Activated T-helper 2 cell treated with anti-CD3 and anti-CD28 coated beads, Interferon-gamma antibody, Interleukin-2, Interleukin-4, amounts not matched to agents 10 μg/mL and 5 μg/mL and 100 μg/mL, durations not matched to agents 14 hours and 24 hours and 36 hours (primary cell): ENCODE measurements around the gene NUP62. TPM values are rescaled to one million over a fixed set of nuclear protein-coding genes. Genes with fewer than 3 reads are reported as not detected.

Experiments used
- DNase-seq: peaks from one replicate; pipeline ENCODE4 v3.0.0; 2021; ENCODE audit warnings: low spot score
- H3K27ac Mint-ChIP-seq: one replicate; pipeline ENCODE4 v1.8.0; 2021; ENCODE audit warnings: mixed read lengths
- H3K27me3 Mint-ChIP-seq: one replicate; pipeline ENCODE4 v1.8.0; 2021; ENCODE audit warnings: low read depth, mixed read lengths
- H3K36me3 Mint-ChIP-seq: one replicate; pipeline ENCODE4 v1.8.0; 2021; ENCODE audit warnings: low read depth, mixed read lengths
- H3K4me1 Mint-ChIP-seq: one replicate; pipeline ENCODE4 v1.8.0; 2021; ENCODE audit warnings: low read depth, mixed read lengths
- H3K4me3 Mint-ChIP-seq: one replicate; pipeline ENCODE4 v1.8.0; 2021; ENCODE audit warnings: low read depth, mild to moderate bottlenecking, moderate library complexity, mixed read lengths
- H3K9me3 Mint-ChIP-seq: one replicate; pipeline ENCODE4 v1.8.0; 2021; ENCODE audit warnings: mixed read lengths
- intact Hi-C: fragments of 100-400 bp; cut with micrococcal nuclease; formaldehyde crosslinking; loops from one replicate; pipeline ENCODE4 v1.15.1; 2023
- total RNA-seq: library from RNA; stranded (reverse); gene quantifications from 2 replicates; pipeline ENCODE4 v1.2.3, GENCODE V29; 2022

NUP62 gene
- total RNA-seq, 1 donor from 2014 or later = 170 TPM

GRCh38 chr19:49870309-49870901, 58.9 kb downstream of the NUP62 start:
- Mint-ChIP-seq H3K27me3 (no peaks in the 10 kb centered on the region), H3K4me1 (peaks cover 30% of the 10 kb centered on the region), H3K9me3 (no peaks in the 10 kb centered on the region), H3K36me3 (peaks cover 19% of the 10 kb centered on the region), H3K27ac (peak overlapping the region; percentile 86), H3K4me3 (no peak overlapping the region)
- intact Hi-C loops = no loop called here
- DNase-seq = no peak

DNA sequence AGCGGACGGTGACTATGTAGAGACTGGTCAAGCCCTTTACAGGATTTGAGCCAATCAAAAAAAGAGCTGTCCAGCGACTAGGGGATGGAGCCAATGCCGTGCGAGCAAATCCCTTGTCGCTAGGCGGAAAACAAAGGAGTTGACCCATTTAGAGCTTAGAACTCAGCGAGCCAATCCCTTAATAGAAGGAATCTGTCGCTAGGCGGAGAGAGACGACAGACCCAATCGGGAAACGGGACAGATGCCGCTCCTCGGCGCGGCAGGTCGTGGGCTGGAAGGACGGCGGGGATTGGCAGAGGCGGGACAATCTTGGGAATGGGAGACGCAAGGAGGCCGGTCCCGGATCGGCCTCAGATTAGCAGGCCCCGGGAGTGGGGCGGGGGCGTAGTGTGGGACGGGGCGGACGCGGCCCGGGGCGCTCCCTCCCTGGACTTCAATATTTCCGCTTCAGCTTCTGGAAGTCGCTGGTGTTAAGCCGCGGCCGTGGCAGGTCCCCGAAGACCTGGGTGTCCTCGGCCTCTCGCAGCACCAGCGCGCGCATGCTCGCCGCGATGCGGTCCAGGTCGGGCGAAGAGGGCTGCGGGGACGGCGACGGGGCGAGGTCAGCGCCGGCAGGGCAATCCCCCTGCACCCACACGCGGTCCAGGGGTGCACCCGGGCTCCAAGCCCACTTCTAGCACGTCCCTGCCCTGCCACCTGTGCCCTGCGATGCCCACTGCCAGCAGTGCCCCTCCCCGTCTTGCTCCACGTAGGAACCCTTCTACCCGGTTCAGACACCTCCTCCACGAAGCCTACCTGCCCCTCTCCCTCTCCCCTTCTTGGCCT, 59.6 kb downstream of the NUP62 start:
- H3K27ac Mint-ChIP-seq = peak overlapping the region; percentile 86
- H3K4me3 Mint-ChIP-seq = no peak overlapping the region
- H3K9me3 Mint-ChIP-seq = no peaks in the 10 kb centered on the region
- no peaks in the 10 kb centered on the region for H3K27me3 Mint-ChIP-seq
- DNase-seq = peak; percentile 92
- intact Hi-C loops = loop anchor here (1.0 to 5.0 kb wide), 3 partner anchors 8 to 192 kb away; partner anchors contain the start of genes AKT1S1, PRMT1, TBC1D17 and VRK3
- peaks cover 27% of the 10 kb centered on the region for H3K4me1 Mint-ChIP-seq
- H3K36me3 Mint-ChIP-seq = peaks cover 25% of the 10 kb centered on the region

DNA sequence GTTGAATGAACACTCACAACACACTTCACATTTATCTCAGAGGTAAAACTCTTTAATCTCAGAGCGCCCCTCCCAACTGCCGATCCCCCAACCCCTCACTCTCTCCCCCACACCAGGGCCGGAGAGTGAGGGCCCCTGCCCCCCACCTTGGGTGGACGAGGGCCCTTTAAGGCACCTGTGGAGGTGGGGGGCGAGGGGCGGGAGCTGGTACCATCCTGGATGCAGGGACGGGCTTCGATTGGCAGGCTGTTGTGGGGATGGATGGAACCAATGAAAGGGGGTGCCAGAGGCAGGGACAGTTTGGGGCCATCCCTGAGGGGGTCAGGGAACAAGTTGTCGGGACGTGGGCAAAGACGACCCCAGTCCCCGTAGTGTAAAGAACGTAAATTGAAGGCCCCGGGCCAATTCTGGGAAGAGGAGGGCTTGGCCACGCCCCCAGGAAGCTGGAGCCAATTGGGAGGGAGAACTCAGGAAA, 60.3 kb downstream of the NUP62 start:
- Mint-ChIP-seq H3K4me1 (peaks cover 27% of the 10 kb centered on the region), H3K27ac (no peak overlapping the region), H3K27me3 (no peaks in the 10 kb centered on the region), H3K36me3 (peaks cover 31% of the 10 kb centered on the region), H3K4me3 (no peak overlapping the region), H3K9me3 (no peaks in the 10 kb centered on the region)
- DNase-seq = no peak
- intact Hi-C loops = loop anchor here (1.0 to 5.0 kb wide), 3 partner anchors 8 to 192 kb away; partner anchors contain the start of genes AKT1S1, PRMT1, TBC1D17 and VRK3

DNA sequence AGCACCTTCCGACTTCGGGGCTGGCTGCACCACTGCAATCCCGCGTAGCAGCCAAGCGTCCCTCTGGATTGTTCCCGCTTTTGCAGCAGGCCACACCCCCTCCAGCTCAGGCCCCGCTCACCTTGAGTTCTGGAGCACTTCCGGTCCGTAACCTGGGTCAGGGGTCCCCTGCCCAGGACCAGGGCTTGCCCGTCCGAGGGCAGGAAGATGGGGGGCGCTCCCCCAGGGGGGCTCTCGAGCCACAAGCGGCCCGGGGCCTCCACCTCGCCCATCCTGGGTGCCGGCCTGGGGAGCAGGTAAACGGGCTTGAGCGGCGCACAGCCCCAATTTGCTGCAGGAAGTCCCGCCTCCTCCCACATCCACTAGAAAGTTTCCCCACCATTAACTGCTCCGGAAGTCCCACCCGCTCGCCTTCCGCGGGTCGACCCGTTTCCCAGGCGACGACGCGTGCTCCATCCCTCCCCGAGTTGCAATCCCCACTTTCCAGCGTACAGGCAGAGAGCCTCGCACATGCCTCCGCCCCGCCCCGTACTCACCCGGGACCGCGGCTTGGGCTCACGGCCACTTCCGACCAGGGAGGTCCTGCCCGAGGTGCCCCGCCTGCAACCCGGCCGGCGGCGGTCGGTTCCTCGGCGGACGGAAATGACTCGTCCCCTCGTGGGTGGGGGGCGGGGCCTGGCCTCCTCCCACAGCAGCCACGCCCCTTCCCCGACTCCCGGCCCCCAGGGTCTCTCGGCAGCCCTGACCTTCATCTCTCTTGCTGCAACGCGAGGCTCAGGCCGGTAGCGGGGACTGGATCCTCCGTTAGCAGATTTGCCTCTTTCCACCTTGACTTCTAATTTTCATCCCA, 62.1 kb downstream of the NUP62 start, which contains the start of gene PNKP:
PNKP (minus strand) TSS at position 644 of the 850 bp plus-strand sequence; CDS start at position 272, 372 bp downstream.
- H3K9me3 Mint-ChIP-seq = no peaks in the 10 kb centered on the region
- H3K27ac Mint-ChIP-seq = peak within 1 kb of the TSS; percentile 33
- H3K27me3 Mint-ChIP-seq = no peaks in the 10 kb centered on the region
- no peak within 1 kb of the TSS for H3K4me3 Mint-ChIP-seq
- H3K4me1 Mint-ChIP-seq = peaks cover 28% of the 10 kb centered on the region
- intact Hi-C loops = loop anchor here (1.0 to 5.0 kb wide), 3 partner anchors 16 to 190 kb away; partner anchors contain the start of genes PRMT1 and PTOV1
- peaks cover 40% of the 10 kb centered on the region for H3K36me3 Mint-ChIP-seq
- peak; percentile 86 for DNase-seq

DNA sequence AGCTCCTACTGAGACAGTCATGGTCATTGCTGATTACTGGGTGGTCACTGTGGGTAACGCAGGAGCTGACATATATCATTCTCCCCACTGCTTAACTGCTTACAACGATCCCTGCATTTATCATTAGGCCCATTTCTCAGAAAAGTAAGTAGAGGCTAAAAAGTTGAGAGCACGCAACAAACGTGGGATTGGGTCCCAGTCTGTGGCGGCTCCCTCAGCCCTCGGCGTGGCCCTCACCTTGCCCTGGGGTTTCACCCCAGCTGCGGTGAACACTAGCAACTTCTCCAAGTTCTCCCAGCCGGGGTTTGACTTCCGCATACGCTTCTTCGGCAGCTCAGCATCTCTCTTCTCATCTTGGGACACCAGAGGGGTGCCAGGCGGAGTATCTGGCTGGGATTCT, 64.4 kb downstream of the NUP62 start:
- intact Hi-C loops = loop anchor here (5.0 kb wide), 1 partner anchor 188 kb away; the partner anchor contains the start of gene PRMT1
- H3K27me3 Mint-ChIP-seq = no peaks in the 10 kb centered on the region
- H3K36me3 Mint-ChIP-seq = peaks cover 53% of the 10 kb centered on the region
- no peak for DNase-seq
- H3K27ac Mint-ChIP-seq = no peak overlapping the region
- peaks cover 17% of the 10 kb centered on the region for H3K4me1 Mint-ChIP-seq
- H3K9me3 Mint-ChIP-seq = no peaks in the 10 kb centered on the region
- H3K4me3 Mint-ChIP-seq = no peak overlapping the region

GRCh38 chr19:49863935-49864320, 65.4 kb downstream of the NUP62 start:
- Mint-ChIP-seq H3K27me3 (no peaks in the 10 kb centered on the region), H3K27ac (no peak overlapping the region), H3K4me1 (peaks cover 17% of the 10 kb centered on the region), H3K4me3 (peak overlapping the region; percentile 26), H3K9me3 (no peaks in the 10 kb centered on the region), H3K36me3 (peaks cover 55% of the 10 kb centered on the region)
- intact Hi-C loops = no loop called here
- no peak for DNase-seq

DNA sequence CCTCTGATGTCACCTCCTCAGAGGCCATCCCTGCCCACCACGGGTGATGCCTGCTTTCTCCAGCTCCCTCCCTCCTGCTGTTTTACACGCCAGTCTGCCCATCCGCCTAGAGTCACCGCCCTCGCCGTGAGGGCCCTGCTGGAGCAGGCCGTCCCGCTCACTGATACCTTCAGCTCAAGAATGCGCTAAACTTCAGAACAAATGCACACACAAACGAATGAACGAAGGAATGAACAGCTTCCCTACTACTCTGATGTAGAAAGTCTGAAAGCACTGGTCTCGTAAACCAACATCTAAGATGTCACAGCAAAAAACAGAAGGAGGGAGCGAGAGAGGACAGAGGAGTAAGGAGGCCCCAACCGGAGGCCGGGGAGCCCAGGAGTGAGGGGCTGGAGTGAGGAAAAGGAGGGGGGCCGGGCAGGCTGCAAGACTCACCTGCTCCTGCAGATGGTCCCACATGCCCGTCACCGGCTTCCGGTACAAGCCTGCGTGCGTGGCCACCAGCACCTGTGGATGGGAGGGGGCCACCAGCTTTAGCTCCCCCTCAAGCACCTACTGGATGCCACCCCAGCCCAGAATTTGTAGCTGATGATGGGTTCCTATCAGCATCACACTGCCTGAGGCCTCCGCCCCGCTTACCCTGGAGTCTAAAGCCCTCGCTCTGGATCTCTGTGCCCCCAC, 65.9 kb downstream of the NUP62 start:
- intact Hi-C loops = no loop called here
- H3K4me3 Mint-ChIP-seq = no peak overlapping the region
- H3K27ac Mint-ChIP-seq = no peak overlapping the region
- H3K27me3 Mint-ChIP-seq = no peaks in the 10 kb centered on the region
- DNase-seq = no peak
- no peaks in the 10 kb centered on the region for H3K9me3 Mint-ChIP-seq
- peaks cover 55% of the 10 kb centered on the region for H3K36me3 Mint-ChIP-seq
- peaks cover 17% of the 10 kb centered on the region for H3K4me1 Mint-ChIP-seq

GRCh38 chr19:49862391-49863253, 66.7 kb downstream of the NUP62 start:
- Mint-ChIP-seq H3K4me3 (no peak overlapping the region), H3K36me3 (peaks cover 55% of the 10 kb centered on the region), H3K27me3 (no peaks in the 10 kb centered on the region), H3K9me3 (no peaks in the 10 kb centered on the region), H3K4me1 (peaks cover 16% of the 10 kb centered on the region), H3K27ac (no peak overlapping the region)
- no peak for DNase-seq
- intact Hi-C loops = no loop called here

DNA sequence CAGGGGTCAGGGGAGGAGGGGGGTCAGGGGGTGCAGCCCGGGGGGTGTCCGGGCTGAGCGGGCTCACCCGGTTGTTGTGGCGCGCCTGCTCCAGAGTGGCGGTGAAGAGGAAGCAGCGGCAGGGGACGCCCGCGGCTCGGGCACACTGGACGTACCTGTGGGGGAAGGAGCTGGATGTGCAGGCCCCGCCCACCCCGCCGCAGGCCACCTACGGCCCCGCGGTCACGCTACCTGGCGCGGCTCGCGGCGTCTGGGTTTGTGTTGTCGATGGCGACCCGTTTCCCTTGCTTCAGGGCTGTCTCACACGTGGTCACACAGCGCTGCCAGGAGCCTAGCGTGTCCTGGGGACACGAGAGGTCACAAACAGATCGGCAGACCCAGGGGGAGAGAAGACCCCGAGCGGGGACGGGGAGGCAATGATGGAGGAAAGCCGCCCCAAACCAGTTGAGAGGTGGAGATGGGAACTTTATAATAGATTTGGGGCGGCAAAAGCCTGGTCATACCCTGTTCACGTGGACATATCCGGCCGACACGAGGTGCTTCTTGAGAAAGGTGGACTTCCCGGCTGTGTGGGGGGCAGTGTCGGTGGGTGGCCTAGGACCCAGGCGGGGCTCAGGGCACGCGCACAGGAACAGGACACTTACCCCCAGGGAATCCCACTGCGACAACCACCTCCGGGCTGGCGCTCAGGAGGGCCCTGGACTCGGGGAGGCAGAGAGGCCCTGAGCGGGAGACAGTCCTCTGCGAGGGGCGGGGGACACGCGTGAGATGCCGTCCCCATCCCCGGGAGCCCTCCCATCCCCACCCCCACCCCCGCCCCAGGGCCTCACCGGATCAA, 67.5 kb downstream of the NUP62 start:
- Mint-ChIP-seq H3K9me3 (no peaks in the 10 kb centered on the region), H3K27ac (no peak overlapping the region), H3K36me3 (peaks cover 57% of the 10 kb centered on the region), H3K4me3 (no peak overlapping the region), H3K27me3 (no peaks in the 10 kb centered on the region), H3K4me1 (peaks cover 13% of the 10 kb centered on the region)
- intact Hi-C loops = no loop called here
- DNase-seq = no peak

DNA sequence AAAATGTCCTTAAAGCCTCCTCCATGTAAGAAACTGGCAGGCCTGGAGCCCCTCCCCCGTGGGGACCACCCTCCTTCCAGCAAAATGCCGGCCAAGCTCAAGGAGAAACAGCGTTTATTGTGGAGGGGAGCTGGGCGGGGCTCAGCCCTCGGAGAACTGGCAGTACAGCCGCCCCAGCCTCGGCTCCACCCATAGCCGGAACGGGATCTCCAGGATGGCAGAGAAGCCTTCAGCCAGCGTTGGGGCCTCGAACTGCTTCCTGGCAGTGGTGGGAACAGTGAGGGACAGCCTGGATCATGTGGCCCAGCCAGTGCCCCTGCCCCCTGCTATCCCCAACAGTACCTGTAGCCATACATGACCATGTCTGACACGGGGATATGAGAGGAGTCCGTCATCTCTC, 68.2 kb downstream of the NUP62 start:
- intact Hi-C loops = no loop called here

More for the DNA sequence above, 68.2 kb downstream of the NUP62 start:
- Mint-ChIP-seq H3K27me3 (no peaks in the 10 kb centered on the region), H3K4me3 (no peak overlapping the region), H3K9me3 (no peaks in the 10 kb centered on the region), H3K36me3 (peaks cover 51% of the 10 kb centered on the region), H3K4me1 (peaks cover 8% of the 10 kb centered on the region), H3K27ac (no peak overlapping the region)
- no peak for DNase-seq
